Sigmoid colon (tissue), 7 donors: Measurements from ENCODE around the gene ZFYVE21. TPM values are rescaled to one million over a fixed set of nuclear protein-coding genes. Genes with fewer than 3 reads are reported as not detected.

Experiments
- DNase-seq: peaks from one replicate; pipeline ENCODE4 v3.0.0-alpha.2; 2019
- H3K27ac ChIP-seq, 4 donors: fragments of 200-600 bp; sonication (generic); one replicate each; pipeline ENCODE4 v1.5.1; 2016 to 2019; ENCODE audit warnings: mild to moderate bottlenecking in 1 of 4
- H3K27me3 ChIP-seq, 3 donors: fragments of 200-600 bp; sonication (generic); one replicate each; pipeline ENCODE4 v1.5.1; 2019; ENCODE audit warnings: mild to moderate bottlenecking in 1 of 3
- H3K36me3 ChIP-seq, 4 donors: fragments of 200-600 bp; sonication (generic); one replicate each; pipeline ENCODE4 v1.5.1; 2016 to 2019
- H3K4me1 ChIP-seq, 4 donors: fragments of 200-600 bp; sonication (generic); one replicate each; pipeline ENCODE4 v1.5.1; 2017 to 2019
- H3K4me3 ChIP-seq, 4 donors: fragments of 200-600 bp; sonication (generic); one replicate each; pipeline ENCODE4 v1.5.1; 2017 to 2019; ENCODE audit warnings: mild to moderate bottlenecking in 2 of 4, moderate library complexity in 1 of 4
- H3K9me3 ChIP-seq, 4 donors: fragments of 200-600 bp in 3 of 4; sonication (generic) in 3 of 4; one replicate each; pipeline versions ENCODE4 v1.5.1 to v1.6.1; 2013 to 2019
- CTCF ChIP-seq, 4 experiments: fragments of 450-650 bp in 3 of 4; fragments of 200-600 bp in 1 of 4; IDR thresholded peaks; one replicate each; pipeline ENCODE4 v1.5.1; 2016 to 2019; ENCODE audit warnings: antibody characterized with exemption in 4 of 4, mild to moderate bottlenecking in 3 of 4, moderate library complexity in 2 of 4
- EP300 ChIP-seq, 4 donors: sonication (generic); formaldehyde crosslinking; IDR thresholded peaks; one replicate each; pipeline ENCODE4 v1.6.1; 2017; ENCODE audit warnings: antibody characterized with exemption in 4 of 4
- POLR2A ChIP-seq, 2 donors: fragments of 450-650 bp; IDR thresholded peaks; one replicate each; pipeline ENCODE4 v1.6.1; 2016; ENCODE audit warnings: antibody characterized with exemption in 2 of 2, mild to moderate bottlenecking in 2 of 2, moderate library complexity in 2 of 2
- POLR2AphosphoS5 ChIP-seq, 4 donors: sonication (generic); formaldehyde crosslinking; IDR thresholded peaks; one replicate each; pipeline ENCODE4 v1.6.1; 2017; ENCODE audit warnings: antibody characterized with exemption in 4 of 4
- WGBS, 2 donors: extraction: QIAGEN DNeasy Blood & Tissue Kit; methylation state at CpG; one replicate each; pipeline ENCODE4 v1.1.7; 2013; 5-methylcytosine and 5-hydroxymethylcytosine counted together
- intact Hi-C: fragments of 100-400 bp; cut with DNase I; formaldehyde crosslinking; loops from one replicate; pipeline ENCODE4 v1.15.1; 2023
- polyA plus RNA-seq, 3 donors: library from polyadenylated mRNA; stranded (reverse); fragments of 200-250 nt; gene quantifications; one replicate each; pipeline ENCODE4 v1.2.3, GENCODE V29; 2013
- total RNA-seq, 4 donors: library from RNA; depleted of rRNA; stranded (reverse); fragments of >200 nt; gene quantifications; one replicate each; pipeline ENCODE4 v1.1.0, GENCODE V29; 2016
- donor health status: healthy with polysubstance abuse.
- donor health status: Bipolar disorder and iron deficiency.
- donor health status: healthy.

Gene ZFYVE21
- total and polyA plus RNA-seq, 7 donors = 41.7 to 106 (median 86.3) TPM

GRCh38 chr14:103758059-103758776 lies 42.6 kb downstream of the ZFYVE21 start:
- no peak for DNase-seq
- intact Hi-C loops = no loop called here
- no peak for TF ChIP-seq POLR2AphosphoS5 (IDR thresholded peaks at IDR 0.05)
- TF ChIP-seq CTCF (IDR thresholded peaks at IDR 0.05) = no peak

GRCh38 chr14:103762036-103762435 lies 46.4 kb downstream of the ZFYVE21 start:
- no peak for TF ChIP-seq POLR2A (IDR thresholded peaks at IDR 0.05)
- Histone ChIP-seq H3K27ac (no peak overlapping the region), H3K36me3 (peaks cover 0 to 8% (median 0%) of the 10 kb centered on the region in 4 donors), H3K4me1 (no peaks in the 10 kb centered on the region), H3K4me3 (no peak overlapping the region), H3K27me3 (no peaks in the 10 kb centered on the region), H3K9me3 (no peaks in the 10 kb centered on the region)
- no peak for DNase-seq
- 74 to 76% methylated on average over 1 of the region's 1 CpG for WGBS, 2 donors
- intact Hi-C loops = no loop called here

More at GRCh38 chr14:103758059-103758776, 42.6 kb downstream of the ZFYVE21 start:
- no peaks in the 10 kb centered on the region for H3K27me3 ChIP-seq
- no peaks in the 10 kb centered on the region for H3K4me1 ChIP-seq
- H3K36me3 ChIP-seq = no peaks in the 10 kb centered on the region
- H3K4me3 ChIP-seq = no peak overlapping the region
- no peak overlapping the region for H3K27ac ChIP-seq
- 95 to 96% methylated on average over 8 of the region's 8 CpGs for WGBS, 2 donors
- no peaks in the 10 kb centered on the region for H3K9me3 ChIP-seq

GRCh38 chr14:103762541-103762940 lies 46.9 kb downstream of the ZFYVE21 start:
- intact Hi-C loops = no loop called here

GRCh38 chr14:103763730-103764488 lies 48.3 kb downstream of the ZFYVE21 start:
- H3K27ac ChIP-seq = no peak overlapping the region
- no peaks in the 10 kb centered on the region for H3K9me3 ChIP-seq
- TF ChIP-seq POLR2AphosphoS5 (IDR thresholded peaks at IDR 0.05) = no peak
- no peak for TF ChIP-seq CTCF (IDR thresholded peaks at IDR 0.05)
- no peak for TF ChIP-seq POLR2A (IDR thresholded peaks at IDR 0.05)
- no peak for TF ChIP-seq EP300 (IDR thresholded peaks at IDR 0.05)
- H3K4me3 ChIP-seq = no peak overlapping the region
- peaks cover 0 to 8% (median 0%) of the 10 kb centered on the region in 4 donors for H3K36me3 ChIP-seq
- H3K4me1 ChIP-seq = no peaks in the 10 kb centered on the region
- 89 to 95% methylated on average over 5 of the region's 5 CpGs for WGBS, 2 donors
- no peaks in the 10 kb centered on the region for H3K27me3 ChIP-seq
- intact Hi-C loops = no loop called here
- DNase-seq = no peak

More at GRCh38 chr14:103762541-103762940, 46.9 kb downstream of the ZFYVE21 start:
- Histone ChIP-seq H3K27ac (no peak overlapping the region), H3K36me3 (peaks cover 0 to 8% (median 0%) of the 10 kb centered on the region in 4 donors), H3K4me3 (no peak overlapping the region), H3K9me3 (no peaks in the 10 kb centered on the region), H3K4me1 (no peaks in the 10 kb centered on the region), H3K27me3 (no peaks in the 10 kb centered on the region)
- 83 to 94% methylated on average over 13 of the region's 13 CpGs for WGBS, 2 donors
- no peak for TF ChIP-seq EP300 (IDR thresholded peaks at IDR 0.05)
- TF ChIP-seq POLR2A (IDR thresholded peaks at IDR 0.05) = no peak
- TF ChIP-seq CTCF (IDR thresholded peaks at IDR 0.05) = no peak
- TF ChIP-seq POLR2AphosphoS5 (IDR thresholded peaks at IDR 0.05) = no peak
- DNase-seq = no peak

- H3K4me3 ChIP-seq = no peak overlapping the region
- no peak for DNase-seq
- 77 to 95% methylated on average over 3 of the region's 3 CpGs for WGBS, 2 donors
Observed at GRCh38 chr14:103765526-103765925, 49.9 kb downstream of the ZFYVE21 start.

More at GRCh38 chr14:103765526-103765925, 49.9 kb downstream of the ZFYVE21 start:
- TF ChIP-seq POLR2AphosphoS5 (IDR thresholded peaks at IDR 0.05) (no peak), EP300 (IDR thresholded peaks at IDR 0.05) (no peak), POLR2A (IDR thresholded peaks at IDR 0.05) (no peak), CTCF (IDR thresholded peaks at IDR 0.05) (no peak)
- Histone ChIP-seq H3K9me3 (no peaks in the 10 kb centered on the region), H3K27me3 (no peaks in the 10 kb centered on the region), H3K4me1 (no peaks in the 10 kb centered on the region), H3K27ac (no peak overlapping the region), H3K36me3 (peaks cover 0 to 8% (median 0%) of the 10 kb centered on the region in 4 donors)
- intact Hi-C loops = no loop called here
